Fibroblast of the conjunctiva (primary cell): ENCODE data around the gene RBM26.
"Not testable (repeated sequence)": the region's sequence is repeated elsewhere in the genome, so short reads cannot be mapped to it uniquely, and the experiment has no call there.

Source experiments
- DNase-seq: peaks from one replicate; pipeline ENCODE4 v3.0.0-alpha.2; 2010; ENCODE audit warnings: low read depth

RBM26 gene

GRCh38 chr13:79384022-79384610 lies 21.9 kb downstream of the RBM26 start:
- no peak for DNase-seq

- DNase-seq, result no peak
Measured at GRCh38 chr13:79382545-79383275, 23.3 kb downstream of the RBM26 start.

GRCh38 chr13:79380997-79381396 lies 25.1 kb downstream of the RBM26 start:
- DNase-seq, result no peak

DNA sequence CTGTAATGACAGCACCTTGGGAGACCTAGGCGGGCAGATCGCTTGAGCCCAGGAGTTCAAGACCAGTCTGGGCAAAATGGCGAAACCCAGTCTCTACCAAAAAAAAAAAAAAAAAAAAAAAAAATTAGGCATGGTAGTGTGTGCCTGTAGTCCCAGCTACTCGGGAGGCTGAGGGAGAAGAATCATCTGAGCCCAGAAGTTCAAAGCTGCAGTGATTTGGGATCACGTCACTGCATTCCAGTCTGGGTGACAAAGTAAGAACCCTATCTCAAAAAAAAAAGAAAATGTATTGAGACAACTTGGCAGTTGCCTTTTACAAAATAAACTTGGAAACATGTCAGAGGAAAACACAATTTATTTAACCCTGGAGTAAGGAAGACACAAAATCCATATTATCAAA lies 26.8 kb downstream of the RBM26 start:
- DNase-seq, result no peak

DNA sequence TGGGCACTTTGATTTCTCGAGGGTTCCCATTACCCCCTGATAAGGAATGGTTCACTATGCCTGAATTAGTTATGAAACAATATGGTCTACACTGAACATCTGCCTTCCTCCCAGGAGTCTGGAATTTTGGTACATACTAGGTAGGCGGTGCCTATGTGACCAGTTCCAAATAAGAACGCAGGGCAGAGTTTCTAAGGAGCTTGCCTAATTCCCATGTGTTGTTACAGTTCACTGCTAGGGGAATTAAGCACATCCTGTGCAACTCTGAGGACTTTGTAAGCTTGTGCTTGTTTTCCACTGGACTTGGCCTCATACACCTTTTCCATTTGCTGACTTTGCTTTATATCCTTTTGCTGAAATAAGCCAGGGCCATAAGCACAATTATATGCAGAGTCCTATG lies 29.2 kb downstream of the RBM26 start:
- no peak for DNase-seq

- no peak for DNase-seq
Measured at GRCh38 chr13:79374578-79374977, 31.5 kb downstream of the RBM26 start.

DNA sequence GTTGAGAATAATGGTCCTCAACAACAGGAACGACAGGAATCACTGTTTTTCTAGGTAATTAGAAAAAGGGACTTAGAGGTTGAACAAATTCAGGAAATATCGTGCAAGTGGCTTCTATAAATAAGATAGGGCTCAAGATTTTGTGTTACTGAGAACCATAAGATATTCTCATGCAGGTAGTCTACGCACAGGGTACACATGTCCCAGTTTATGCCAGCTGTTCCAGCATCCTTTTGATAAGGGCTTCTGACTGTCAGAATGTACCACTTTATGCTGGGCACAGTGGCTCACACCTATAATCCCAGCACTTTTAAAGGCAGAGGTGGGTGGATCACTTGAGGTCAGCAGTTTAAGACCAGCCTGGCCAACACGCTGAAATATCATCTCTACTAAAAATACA lies 32.1 kb downstream of the RBM26 start:
- no peak for DNase-seq

- no peak for DNase-seq
Measured at GRCh38 chr13:79369226-79369625, 36.8 kb downstream of the RBM26 start.

GRCh38 chr13:79365981-79366380 lies 40.1 kb downstream of the RBM26 start:
- DNase-seq, result no peak

DNA sequence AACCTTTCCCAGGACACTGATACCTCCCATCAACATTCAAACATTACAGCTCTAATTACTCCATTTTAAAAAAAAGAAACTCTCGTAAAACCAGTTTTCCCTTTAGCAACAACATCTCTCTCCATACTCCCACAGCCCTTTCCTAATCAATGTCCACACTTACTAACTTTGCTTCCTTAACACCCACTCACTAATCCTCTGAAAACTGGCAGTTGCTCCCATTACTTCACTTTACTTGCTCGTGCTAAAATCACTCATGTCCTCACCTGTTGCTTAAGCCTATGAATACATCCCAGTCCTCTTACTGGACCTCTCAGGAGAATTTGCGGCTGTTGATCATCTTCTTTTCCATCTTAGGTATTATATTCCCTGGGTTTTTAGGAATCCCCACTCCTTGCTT lies 44.8 kb downstream of the RBM26 start:
- no peak for DNase-seq

GRCh38 chr13:79360095-79360494 lies 46.0 kb downstream of the RBM26 start:
- DNase-seq, result no peak

DNA sequence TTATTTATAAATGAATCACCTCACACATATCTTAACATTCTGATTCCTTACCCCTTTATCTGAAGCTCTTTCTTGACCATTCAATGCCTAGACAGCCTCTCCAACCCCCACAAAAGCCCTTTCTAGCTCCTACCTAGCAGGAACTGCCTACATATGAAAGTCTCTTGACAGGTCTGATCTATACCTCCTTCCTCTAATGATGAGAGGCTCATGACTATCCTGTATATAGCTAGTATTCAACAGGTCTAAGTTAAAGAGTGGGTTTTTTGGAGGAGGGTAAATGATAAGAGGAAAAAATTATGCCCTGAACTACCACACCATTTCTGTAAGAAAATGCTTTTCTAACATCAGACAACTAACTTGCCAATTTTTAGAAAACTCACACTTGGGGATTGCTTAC lies 47.0 kb downstream of the RBM26 start:
- DNase-seq, result no peak

DNA sequence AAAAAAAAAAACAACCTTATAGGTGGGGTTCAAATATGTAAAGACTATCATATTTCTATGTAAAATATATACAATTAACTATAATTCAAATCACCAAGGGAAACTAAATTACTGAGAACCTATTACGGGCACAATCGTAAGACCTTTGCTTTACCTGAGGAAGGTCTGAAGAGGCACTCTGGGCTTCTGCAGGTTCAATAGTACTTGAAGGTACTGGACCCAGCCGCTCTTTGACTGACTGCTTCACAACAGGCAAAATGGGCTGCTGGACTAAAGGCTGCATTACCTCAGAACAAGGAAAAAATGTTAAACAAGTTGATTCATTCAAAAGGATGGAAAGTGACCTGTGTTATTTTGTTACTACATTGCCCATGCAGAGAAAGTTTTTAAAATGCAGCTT lies 51.8 kb downstream of the RBM26 start:
- no peak for DNase-seq

- DNase-seq, result no peak
Measured at GRCh38 chr13:79353693-79354092, 52.4 kb downstream of the RBM26 start.

- DNase-seq, result no peak
Measured at GRCh38 chr13:79352107-79352506, 53.9 kb downstream of the RBM26 start.

DNA sequence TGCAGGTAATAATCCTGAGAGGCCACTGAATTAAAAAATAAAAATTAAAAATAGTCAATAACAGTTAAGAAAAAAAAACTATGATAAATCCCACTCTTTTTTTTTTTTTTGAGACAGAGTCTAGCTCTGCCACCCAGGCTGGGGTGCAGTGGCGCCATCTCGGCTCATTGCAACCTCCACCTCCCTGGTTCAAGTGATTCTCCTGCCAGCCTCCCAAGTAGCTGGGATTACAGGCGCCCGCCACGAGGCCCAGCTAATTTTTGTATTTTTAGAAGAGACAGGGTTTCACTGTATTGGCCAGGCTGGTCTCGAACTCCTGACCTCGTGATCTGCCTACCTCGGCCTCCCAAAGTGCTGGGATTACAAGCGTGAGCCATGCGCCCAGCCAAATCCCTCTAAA lies 56.4 kb downstream of the RBM26 start:
- DNase-seq, result not testable (repeated sequence)

DNA sequence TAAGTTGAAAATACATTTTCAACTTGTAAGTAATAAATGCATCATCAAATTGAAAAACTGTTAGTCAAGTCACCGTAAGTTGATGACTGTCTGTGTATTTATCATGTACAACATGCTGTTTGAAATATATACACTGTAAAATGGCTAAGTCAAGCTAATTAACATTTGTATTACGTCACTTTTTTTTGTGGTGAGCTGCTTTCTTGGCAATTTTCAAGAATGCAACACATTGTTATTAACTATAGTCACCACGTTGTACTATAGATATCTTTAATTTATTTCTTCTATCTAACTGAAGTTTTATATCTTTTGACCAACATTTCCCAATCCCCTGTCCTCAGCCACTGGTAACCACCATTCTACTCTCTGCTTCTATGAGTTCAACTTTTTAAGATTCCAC lies 57.0 kb downstream of the RBM26 start:
- DNase-seq, result no peak

GRCh38 chr13:79346300-79346914 lies 59.6 kb downstream of the RBM26 start:
- no peak for DNase-seq

DNA sequence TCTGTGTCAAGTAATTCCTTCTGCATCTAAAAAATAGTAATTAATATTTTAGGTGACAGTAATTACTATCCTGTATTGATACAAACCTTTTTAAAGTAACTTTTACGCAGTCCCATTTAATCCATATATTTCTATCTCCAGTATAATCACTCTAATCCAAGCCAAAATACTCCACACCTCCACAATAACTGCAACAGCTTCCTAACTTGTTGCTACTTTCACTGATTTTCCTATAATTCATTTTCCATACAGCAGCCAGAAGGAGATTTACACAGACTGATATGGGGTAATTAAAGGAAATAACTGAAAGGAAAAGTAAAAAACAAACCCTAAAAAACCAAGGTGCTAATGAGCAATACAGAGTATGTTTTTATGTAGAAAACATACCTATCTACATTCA lies 64.9 kb downstream of the RBM26 start:
- no peak for DNase-seq

DNA sequence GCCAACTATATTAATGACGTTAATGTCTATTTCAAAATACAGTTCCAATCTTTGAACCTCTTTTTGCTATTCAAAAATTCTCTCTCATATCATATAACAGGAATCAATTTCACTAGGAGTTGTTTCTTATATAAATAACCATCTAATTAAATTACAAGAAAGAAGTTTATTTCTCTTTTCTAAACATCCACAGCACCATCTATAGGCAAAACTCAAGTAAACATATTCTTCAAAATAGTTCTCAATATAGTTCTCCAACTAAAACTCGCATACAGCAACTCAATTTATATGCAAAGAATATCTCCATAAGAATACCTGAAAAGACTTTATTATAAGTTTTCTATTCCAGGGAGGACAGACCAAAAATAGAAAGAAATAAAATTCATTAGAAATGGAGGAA lies 65.6 kb downstream of the RBM26 start:
- DNase-seq, result no peak

GRCh38 chr13:79338343-79338742 lies 67.7 kb downstream of the RBM26 start:
- DNase-seq, result no peak

DNA sequence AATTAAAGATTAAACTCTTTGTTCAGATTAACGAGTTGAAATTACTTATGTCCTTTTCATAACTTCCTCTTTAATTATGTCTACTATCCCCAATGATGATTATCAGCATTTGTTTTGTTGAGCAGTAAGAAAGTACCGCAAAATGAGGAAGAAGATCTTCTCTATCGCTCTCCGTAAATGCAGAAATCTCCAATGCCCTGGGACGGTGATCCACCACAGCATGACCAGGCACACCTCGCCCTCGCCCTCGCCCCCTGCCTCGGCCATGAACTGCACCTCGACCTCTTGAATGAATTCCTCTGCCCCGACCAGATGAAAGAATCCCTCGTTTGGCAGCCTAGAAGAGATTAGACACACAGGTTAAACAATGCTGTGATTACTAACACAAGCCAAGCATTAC lies 69.1 kb downstream of the RBM26 start:
- DNase-seq, result no peak

DNA sequence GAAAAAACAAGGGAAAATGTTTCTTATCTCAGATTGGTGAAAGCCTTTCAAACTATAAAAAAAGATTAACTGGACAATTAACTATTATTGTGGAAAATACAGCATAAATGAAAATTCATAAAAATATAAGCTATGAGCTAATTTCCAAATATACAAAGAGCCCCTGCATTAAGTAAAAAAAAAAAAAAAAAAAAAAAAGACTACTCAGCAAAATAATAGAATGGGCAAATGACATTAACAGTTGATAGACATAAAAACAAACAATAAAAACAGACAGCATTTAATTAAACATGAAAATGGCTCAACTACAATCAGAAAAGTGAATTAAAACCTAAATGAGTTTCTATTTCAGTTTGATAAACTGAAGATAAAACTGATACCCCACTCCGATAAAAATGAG lies 77.5 kb downstream of the RBM26 start:
- DNase-seq, result no peak

- no peak for DNase-seq
Measured at GRCh38 chr13:79320433-79320832, 85.6 kb downstream of the RBM26 start.
